Erythroblast (primary cell): Measurements from ENCODE around the gene ZCWPW2.

ENCODE experiments used
- GATA1 ChIP-seq: IDR thresholded peaks from 2 replicates; pipeline ENCODE4 v1.6.1; 2011; ENCODE audit warnings: low read depth, mild to moderate bottlenecking, control low read depth, low read length, moderate library complexity
- POLR2A ChIP-seq: IDR thresholded peaks from 2 replicates; pipeline ENCODE4 v1.6.1; 2011; ENCODE audit warnings: mild to moderate bottlenecking, low read length

DNA sequence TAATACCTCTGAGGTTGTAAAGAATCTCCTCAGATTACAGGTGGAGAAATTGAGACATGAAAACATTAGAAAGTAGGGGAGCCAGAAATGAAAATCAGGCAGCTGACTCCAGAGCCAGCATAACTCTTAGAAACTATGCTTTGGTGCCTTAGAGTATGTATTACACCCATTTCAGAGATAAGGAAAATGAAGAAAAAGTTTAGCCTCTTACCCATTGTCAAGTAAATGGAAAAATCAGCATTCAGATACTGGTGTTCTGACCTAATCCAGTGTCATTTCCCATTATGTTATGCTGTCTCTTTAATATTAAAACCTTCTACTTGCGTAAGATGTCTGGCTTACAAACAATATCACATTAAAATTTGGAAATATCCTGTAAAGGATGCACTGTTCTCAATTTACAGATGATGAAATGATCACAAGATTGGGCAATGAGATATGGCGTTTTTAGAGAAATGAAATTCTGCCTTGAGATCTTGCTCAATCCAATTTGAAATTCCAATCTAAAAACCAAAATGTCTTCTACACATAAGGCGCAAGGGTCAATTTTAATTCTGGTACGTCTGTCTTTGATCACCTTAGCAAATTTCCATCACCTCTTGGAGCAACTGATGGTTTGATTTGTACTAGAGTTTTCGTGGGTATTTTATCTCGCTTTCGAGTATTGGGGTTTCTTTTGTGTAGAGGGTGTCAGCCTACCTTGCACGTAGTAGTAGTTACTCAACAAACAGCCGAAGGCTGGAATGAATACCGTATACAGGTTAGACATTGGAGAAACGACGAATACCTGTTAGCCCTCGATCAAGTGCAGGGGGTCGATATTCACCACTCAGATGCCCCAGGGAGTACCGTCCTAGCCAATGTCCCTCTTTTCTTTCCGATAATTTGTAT is 902 bp upstream of the ZCWPW2 start:
- TF ChIP-seq POLR2A (no peak), GATA1 (no peak)
